GM18858 (cell line): ENCODE results near the gene MRPL47.
A peak's percentile ranks its signal among the peaks of the same experiment; 100 is the strongest.
"Not testable (repeated sequence)": the region's sequence is repeated elsewhere in the genome, so short reads cannot be mapped to it uniquely, and the experiment has no call there.

Experiments used
- ATAC-seq: cut with Tn5 transposase; IDR thresholded peaks from one replicate; pipeline ENCODE4 v1.9.1; 2021; ENCODE audit not compliant: unreplicated experiment

The MRPL47 gene

GRCh38 chr3:179604321-179605078 lies at the start of gene MRPL47, which contains the start of gene NDUFB5:
Gene MRPL47 (minus strand): TSS chr3:179604638. CDS start chr3:179604624, 14 bp downstream.
Gene NDUFB5 (plus strand): TSS chr3:179604794. CDS start chr3:179604816, 22 bp downstream.
- peak; percentile 88 for ATAC-seq

GRCh38 chr3:179653096-179653797 lies 48.8 kb upstream of the MRPL47 start:
- peak; percentile 37 for ATAC-seq

GRCh38 chr3:179652447-179653095 lies 48.1 kb upstream of the MRPL47 start, which contains the start of gene USP13:
Gene USP13 (plus strand): TSS chr3:179653040. CDS start chr3:179653226, 186 bp downstream.
- peak; percentile 46 for ATAC-seq

GRCh38 chr3:179651687-179652446 lies 47.4 kb upstream of the MRPL47 start:
- ATAC-seq, result no peak

- no peak for ATAC-seq
Measured at GRCh38 chr3:179646177-179646576, 41.7 kb upstream of the MRPL47 start.

GRCh38 chr3:179643837-179644236 lies 39.4 kb upstream of the MRPL47 start:
- ATAC-seq, result not testable (repeated sequence)

- ATAC-seq, result no peak
Measured at GRCh38 chr3:179642871-179643270, 38.4 kb upstream of the MRPL47 start.

GRCh38 chr3:179640469-179640868 lies 36.0 kb upstream of the MRPL47 start:
- no peak for ATAC-seq

GRCh38 chr3:179630753-179631451 lies 26.5 kb upstream of the MRPL47 start:
- ATAC-seq, result no peak

- ATAC-seq, result no peak
Measured at GRCh38 chr3:179624451-179624850, 20.0 kb upstream of the MRPL47 start.

GRCh38 chr3:179622023-179622422 lies 17.6 kb upstream of the MRPL47 start:
- no peak for ATAC-seq

GRCh38 chr3:179615458-179616173 lies 11.2 kb upstream of the MRPL47 start:
- ATAC-seq, result no peak

- ATAC-seq, result no peak
Measured at GRCh38 chr3:179613807-179614206, 9.4 kb upstream of the MRPL47 start.

- ATAC-seq, result no peak
Measured at GRCh38 chr3:179610066-179610465, 5.6 kb upstream of the MRPL47 start.

- peak; percentile 64 for ATAC-seq
Measured at GRCh38 chr3:179608931-179609720, 4.7 kb upstream of the MRPL47 start.

- peak; percentile 15 for ATAC-seq
Measured at GRCh38 chr3:179606534-179607085, 2.2 kb upstream of the MRPL47 start.

GRCh38 chr3:179603831-179604230 lies 607 bp downstream of the MRPL47 start:
- no peak for ATAC-seq

- ATAC-seq, result no peak
Measured at GRCh38 chr3:179603321-179603720, 1.1 kb downstream of the MRPL47 start.
